B cell (primary cell): ENCODE data around the gene MUS81. TPM values are rescaled to one million over a fixed set of nuclear protein-coding genes. Genes with fewer than 3 reads are reported as not detected.

ENCODE experiments used
- ATAC-seq: fragments of 200-7000 bp; cut with Tn5 transposase; one replicate; pipeline ENCODE4 v1.10.0; 2021; ENCODE audit warnings: low read depth, mild to moderate bottlenecking, moderate number of reproducible peaks, moderate library complexity
- CTCF ChIA-PET: fragments of 350-600 bp; sonication (Branson Sonifier 250); formaldehyde crosslinking; loops from one replicate; lab custom pipeline; 2021; ENCODE audit warnings: antibody characterized with exemption, inconsistent platforms; lab: Charles Lee
- POLR2A ChIA-PET: fragments of 350-600 bp; sonication (Branson Sonifier 250); formaldehyde crosslinking; loops from one replicate; lab custom pipeline; 2021; ENCODE audit warnings: antibody characterized with exemption; lab: Charles Lee
- DNase-seq: peaks from one replicate; pipeline ENCODE4 v3.0.0; 2013
- H2AFZ ChIP-seq: 2 replicates; pipeline ENCODE4 v1.6.1; 2012; ENCODE audit warnings: mild to moderate bottlenecking, low read depth, low read length; ENCODE audit not compliant: insufficient read depth, poor library complexity, severe bottlenecking
- H3K27ac ChIP-seq, 2 donors: 1 replicate in 1 of 2; 2 replicates in 1 of 2; pipeline ENCODE4 v1.5.1; 2012 to 2013; ENCODE audit warnings: low read length in 2 of 2, mild to moderate bottlenecking in 2 of 2, moderate library complexity in 1 of 2
- H3K27me3 ChIP-seq, 4 experiments: fragments of 200-600 bp in 1 of 4; sonication (generic) in 1 of 4; replicated peaks in 1 of 4; 1 replicate in 2 of 4; 2 replicates in 2 of 4; pipeline versions ENCODE4 v1.6.1 to v1.7.0; 2013 to 2016; ENCODE audit warnings: low read length in 3 of 4, mild to moderate bottlenecking in 2 of 4, mixed read lengths in 1 of 4, moderate library complexity in 1 of 4; ENCODE audit not compliant: insufficient read depth in 4 of 4, control insufficient read depth in 3 of 4; ENCODE audit errors: control extremely low read depth in 1 of 4
- H3K36me3 ChIP-seq, 2 experiments: replicated peaks in 1 of 2; 1 replicate in 1 of 2; 2 replicates in 1 of 2; pipeline versions ENCODE4 v1.6.1 to v1.7.1; 2013; ENCODE audit warnings: low read length in 1 of 2; ENCODE audit not compliant: insufficient read depth in 2 of 2, control insufficient read depth in 1 of 2; ENCODE audit errors: control extremely low read depth in 1 of 2, extremely low read depth in 1 of 2
- H3K4me1 ChIP-seq, 2 donors: fragments of 200-600 bp in 1 of 2; sonication (generic) in 1 of 2; 1 replicate in 1 of 2; 2 replicates in 1 of 2; pipeline versions ENCODE4 v1.5.1 to v1.6.1; 2013 to 2017; ENCODE audit warnings: low read length in 2 of 2; ENCODE audit not compliant: control insufficient read depth in 2 of 2, insufficient read depth in 2 of 2
- H3K4me2 ChIP-seq: replicated peaks from 2 replicates; pipeline ENCODE3; 2012; ENCODE audit warnings: mild to moderate bottlenecking, low read depth, low read length; ENCODE audit not compliant: poor library complexity, severe bottlenecking
- H3K4me3 ChIP-seq, 5 experiments: fragments of 200-600 bp in 1 of 5; sonication (generic) in 1 of 5; 1 replicate in 3 of 5; 2 replicates in 2 of 5; pipeline versions ENCODE4 v1.5.1 to v1.7.0; 2011 to 2016; ENCODE audit warnings: low read length in 4 of 5, mild to moderate bottlenecking in 4 of 5, low read depth in 2 of 5, control low read depth in 1 of 5, moderate library complexity in 1 of 5; ENCODE audit not compliant: insufficient read depth in 1 of 5; ENCODE audit errors: control extremely low read depth in 1 of 5, extremely low read depth in 1 of 5
- H3K79me2 ChIP-seq: fragments of 200-600 bp; sonication (generic); one replicate; pipeline ENCODE4 v1.6.0; 2016; ENCODE audit warnings: low read length; ENCODE audit not compliant: control insufficient read depth, insufficient read depth
- H3K9ac ChIP-seq: fragments of 200-600 bp; sonication (generic); 2 replicates; pipeline ENCODE4 v1.6.1; 2017; ENCODE audit warnings: mild to moderate bottlenecking, low read length, moderate library complexity
- H3K9me3 ChIP-seq, 3 donors: one replicate each; pipeline versions ENCODE4 v1.6.1 to v1.7.1; 2013; ENCODE audit warnings: low read length in 2 of 3; ENCODE audit not compliant: control insufficient read depth in 2 of 3, insufficient read depth in 1 of 3; ENCODE audit errors: control extremely low read depth in 1 of 3
- H4K20me1 ChIP-seq: 2 replicates; pipeline ENCODE4 v1.6.0; 2012; ENCODE audit warnings: mild to moderate bottlenecking, low read length; ENCODE audit not compliant: insufficient read depth, control insufficient read depth, poor library complexity, severe bottlenecking
- H3K27ac Mint-ChIP-seq: one replicate; pipeline ENCODE4 v1.8.0; 2021; ENCODE audit warnings: mixed read lengths
- H3K27me3 Mint-ChIP-seq: one replicate; pipeline ENCODE4 v1.8.0; 2021; ENCODE audit warnings: mixed read lengths
- H3K4me1 Mint-ChIP-seq: one replicate; pipeline ENCODE4 v1.8.0; 2021; ENCODE audit warnings: mixed read lengths
- H3K4me3 Mint-ChIP-seq: one replicate; pipeline ENCODE4 v1.8.0; 2021; ENCODE audit warnings: mixed read lengths
- H3K9me3 Mint-ChIP-seq: one replicate; pipeline ENCODE4 v1.8.0; 2022; ENCODE audit warnings: mixed read lengths; ENCODE audit not compliant: insufficient read depth
- EZH2 ChIP-seq: IDR thresholded peaks from 2 replicates; pipeline ENCODE4 v1.6.1; 2012; ENCODE audit warnings: borderline replicate concordance, low read depth, mild to moderate bottlenecking, moderate library complexity, low read length; ENCODE audit not compliant: insufficient read depth, poor library complexity, severe bottlenecking
- whole genome bisulfite sequencing: methylation state at CpG from one replicate; pipeline ENCODE4 v1.1.5; 2013; ENCODE audit warnings: missing lambda C conversion rate; ENCODE audit not compliant: insufficient coverage; 5-methylcytosine and 5-hydroxymethylcytosine counted together
- intact Hi-C: fragments of 100-400 bp; cut with micrococcal nuclease; formaldehyde crosslinking; loops from one replicate; pipeline ENCODE4 v1.10.0; 2022
- polyA plus RNA-seq: library from polyadenylated mRNA; depleted of rRNA; stranded (reverse); fragments of >200 nt; gene quantifications from 2 replicates; pipeline ENCODE4 v1.2.3, GENCODE V29; 2012
- total RNA-seq, 2 donors: library from RNA; stranded (reverse); fragments of 120-200 nt in 1 of 2; gene quantifications; 1 replicate in 1 of 2; 2 replicates in 1 of 2; pipeline versions ENCODE4 v1.2.3 to v1.2.4, GENCODE V29; 2013 to 2022
- TF ChIP-seq, protein P1 (sequence below): fragments of 200-600 bp; IDR thresholded peaks from one replicate; pipeline ENCODE4 v1.8.0; 2022; ENCODE audit warnings: antibody characterized with exemption, mild to moderate bottlenecking

The MUS81 gene
- total and polyA plus RNA-seq, 2 donors (not counting 1 experiment from before 2014, with no cell fraction given) = 74.5 to 134 TPM

DNA sequence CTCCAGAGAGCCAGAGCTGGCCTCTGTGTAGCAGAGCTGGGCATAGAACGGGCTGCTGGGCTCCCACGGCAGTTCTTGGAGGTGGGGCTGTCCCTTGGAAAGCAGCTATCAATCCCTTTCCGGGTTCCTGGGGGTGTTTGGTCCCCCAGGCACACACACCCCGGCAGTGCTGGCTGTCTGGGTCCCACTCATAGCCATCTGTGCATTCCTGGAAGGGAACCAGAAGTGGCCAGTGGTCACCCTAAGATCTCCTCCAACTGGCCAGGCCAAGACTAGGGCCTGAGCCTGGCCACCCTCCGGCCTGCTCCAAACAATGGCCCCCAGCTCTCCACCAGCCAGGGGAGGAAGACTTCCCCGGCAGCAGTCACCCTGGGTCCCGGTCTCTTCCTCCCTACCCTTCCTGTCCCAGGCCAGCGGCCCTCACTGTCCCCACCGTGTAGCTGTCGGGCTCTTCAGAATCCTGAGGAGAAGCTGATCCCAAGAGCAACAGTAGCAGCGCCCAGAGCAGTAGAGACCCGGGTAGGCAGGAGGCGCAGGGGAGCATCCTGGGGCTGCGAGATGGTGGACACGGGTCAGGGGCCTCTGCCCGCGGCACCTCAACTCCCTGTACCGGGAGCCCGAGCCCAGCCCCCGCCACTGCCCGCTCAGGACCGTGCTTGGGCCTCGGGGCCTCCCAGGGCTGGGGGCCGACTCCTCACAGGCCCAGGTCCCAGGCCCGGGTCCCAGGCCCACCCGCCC lies 11.7 kb downstream of the MUS81 start:
- peaks cover 29% of the 10 kb centered on the region for H3K4me1 Mint-ChIP-seq
- H3K27me3 Mint-ChIP-seq = peaks cover 5% of the 10 kb centered on the region
- ChIA-PET POLR2A (interaction anchor here (2.3 to 3.6 kb wide), 2 partner anchors 11 to 16 kb away, joined by 20 to 24 read pairs; partner anchors contain the start of genes FIBP and MUS81), CTCF (interaction anchor here (6.7 to 7.0 kb wide), 2 partner anchors 12 to 16 kb away, joined by 65 to 71 read pairs; partner anchors contain the start of genes CCDC85B, CFL1, FIBP and MUS81)
- intact Hi-C loops = loop anchor here (2.0 to 5.0 kb wide), 3 partner anchors 13 to 180 kb away; partner anchors contain the start of genes CFL1, FIBP and SF3B2
- TF ChIP-seq, protein P1, sequence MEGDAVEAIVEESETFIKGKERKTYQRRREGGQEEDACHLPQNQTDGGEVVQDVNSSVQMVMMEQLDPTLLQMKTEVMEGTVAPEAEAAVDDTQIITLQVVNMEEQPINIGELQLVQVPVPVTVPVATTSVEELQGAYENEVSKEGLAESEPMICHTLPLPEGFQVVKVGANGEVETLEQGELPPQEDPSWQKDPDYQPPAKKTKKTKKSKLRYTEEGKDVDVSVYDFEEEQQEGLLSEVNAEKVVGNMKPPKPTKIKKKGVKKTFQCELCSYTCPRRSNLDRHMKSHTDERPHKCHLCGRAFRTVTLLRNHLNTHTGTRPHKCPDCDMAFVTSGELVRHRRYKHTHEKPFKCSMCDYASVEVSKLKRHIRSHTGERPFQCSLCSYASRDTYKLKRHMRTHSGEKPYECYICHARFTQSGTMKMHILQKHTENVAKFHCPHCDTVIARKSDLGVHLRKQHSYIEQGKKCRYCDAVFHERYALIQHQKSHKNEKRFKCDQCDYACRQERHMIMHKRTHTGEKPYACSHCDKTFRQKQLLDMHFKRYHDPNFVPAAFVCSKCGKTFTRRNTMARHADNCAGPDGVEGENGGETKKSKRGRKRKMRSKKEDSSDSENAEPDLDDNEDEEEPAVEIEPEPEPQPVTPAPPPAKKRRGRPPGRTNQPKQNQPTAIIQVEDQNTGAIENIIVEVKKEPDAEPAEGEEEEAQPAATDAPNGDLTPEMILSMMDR = no peak
- TF ChIP-seq EZH2 = no peak
- H4K20me1 ChIP-seq = no peaks in the 10 kb centered on the region
- no peak overlapping the region for H3K4me3 ChIP-seq
- H3K27ac Mint-ChIP-seq = no peak overlapping the region
- peak overlapping the region; percentile 91 for H3K4me2 ChIP-seq
- H2AFZ ChIP-seq = no peak overlapping the region
- DNase-seq (no peak), ATAC-seq (no peak)
- H3K36me3 ChIP-seq = peaks cover 0 to 2% of the 10 kb centered on the region in 2 experiments
- peak overlapping the region; percentile 49 for H3K4me3 Mint-ChIP-seq
- no peaks in the 10 kb centered on the region for H3K9me3 Mint-ChIP-seq
- 88% methylated on average over 26 of the region's 26 CpGs for WGBS
- no peaks in the 10 kb centered on the region for H3K79me2 ChIP-seq
- no peak overlapping the region for H3K27ac ChIP-seq
- no peak overlapping the region for H3K9ac ChIP-seq
- no peaks in the 10 kb centered on the region for H3K9me3 ChIP-seq
- H3K27me3 ChIP-seq = no peaks in the 10 kb centered on the region
- peaks cover 10 to 29% of the 10 kb centered on the region in 2 donors for H3K4me1 ChIP-seq
